NCI-H1105 (cell line): Measurements from ENCODE around the gene SLC25A12.
"Not testable (repeated sequence)": the region's sequence is repeated elsewhere in the genome, so short reads cannot be mapped to it uniquely, and the experiment has no call there.

Experiments used
- DNase-seq: peaks from one replicate; lab custom pipeline; 2025; lab: John Stamatoyannopoulos, UW

Gene SLC25A12

DNA sequence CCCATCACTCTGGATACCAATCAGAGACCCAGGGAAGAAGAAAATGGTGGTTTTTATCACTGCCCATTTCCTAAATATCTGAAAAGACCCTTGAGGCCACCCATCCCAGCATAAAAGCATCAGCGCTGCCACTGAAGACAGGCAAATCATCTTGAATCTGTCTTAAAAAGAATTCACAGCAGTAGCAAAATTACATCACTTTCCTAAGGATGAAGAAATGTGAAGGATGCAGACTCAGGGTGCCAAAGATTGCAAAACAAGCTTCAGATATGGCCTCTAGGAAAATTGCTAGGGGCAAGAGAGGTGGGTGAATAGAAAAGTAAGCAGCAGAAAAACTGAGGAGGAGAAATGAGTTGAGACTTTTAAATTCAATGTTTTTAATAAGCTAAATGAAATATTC, 70.0 kb downstream of the SLC25A12 start:
- DNase-seq, result no peak

DNA sequence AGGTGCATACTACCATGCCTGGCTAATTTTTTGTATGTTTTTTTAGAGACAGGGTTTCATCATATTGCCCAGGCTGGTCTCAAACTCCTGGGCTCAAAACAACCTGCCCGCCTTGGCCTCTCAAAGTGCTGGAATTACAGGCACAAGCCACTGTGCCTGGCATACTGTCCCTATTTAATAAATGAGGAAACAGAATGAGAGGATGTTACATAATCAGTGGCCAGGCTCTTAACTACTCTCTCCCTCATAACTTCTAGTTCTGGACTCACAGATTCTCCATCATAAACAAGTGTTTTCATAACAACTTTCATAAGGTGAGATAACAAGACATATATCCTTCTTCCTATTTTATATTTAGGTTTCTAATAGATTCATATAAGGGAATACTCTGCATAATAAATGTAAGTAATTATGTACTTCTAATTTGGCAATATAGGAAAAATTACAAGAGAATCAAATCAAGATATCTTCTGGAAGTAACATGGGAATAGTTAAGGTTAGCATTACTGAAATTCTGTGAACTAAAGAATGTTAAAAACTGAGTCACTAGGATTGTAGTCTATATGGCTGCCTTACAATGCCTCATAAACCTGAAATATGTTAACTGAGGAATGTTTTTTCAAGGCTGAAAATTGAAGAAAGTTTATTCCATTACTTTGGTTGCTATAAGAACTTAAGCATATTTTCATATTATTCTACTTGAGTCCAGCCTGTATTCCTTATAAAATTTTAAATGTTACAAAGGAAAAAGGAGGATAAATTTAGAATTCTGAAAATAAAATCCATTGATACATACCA, 71.3 kb downstream of the SLC25A12 start:
- no peak for DNase-seq

GRCh38 chr2:171819453-171819852, 74.6 kb downstream of the SLC25A12 start:
- DNase-seq, result no peak

GRCh38 chr2:171814883-171815282, 79.2 kb downstream of the SLC25A12 start:
- DNase-seq, result no peak

- DNase-seq, result no peak
These were observed 79.9 kb downstream of the SLC25A12 start for GRCh38 chr2:171814174-171814573.

DNA sequence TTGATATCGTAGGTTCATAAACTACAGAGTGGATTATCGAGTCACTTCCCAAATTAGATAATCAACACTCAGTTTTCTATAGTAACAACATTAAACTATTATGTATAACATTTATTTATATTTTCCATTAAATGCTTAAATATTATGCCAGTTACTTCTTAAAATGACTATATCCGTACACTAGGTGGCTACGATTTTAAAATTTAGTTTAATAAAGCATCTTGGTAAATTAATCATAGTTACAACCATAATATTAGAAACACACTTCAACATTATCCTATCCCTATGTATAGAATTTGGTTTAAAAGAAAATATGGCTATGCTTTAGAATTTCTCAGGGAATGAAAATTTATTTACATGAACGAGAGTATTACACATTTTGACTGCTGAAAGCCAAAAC, 80.3 kb downstream of the SLC25A12 start:
- no peak for DNase-seq

GRCh38 chr2:171813126-171813525, 80.9 kb downstream of the SLC25A12 start:
- DNase-seq, result no peak

- DNase-seq, result peak; percentile 7
These were observed 82.8 kb downstream of the SLC25A12 start for GRCh38 chr2:171811245-171811628.

DNA sequence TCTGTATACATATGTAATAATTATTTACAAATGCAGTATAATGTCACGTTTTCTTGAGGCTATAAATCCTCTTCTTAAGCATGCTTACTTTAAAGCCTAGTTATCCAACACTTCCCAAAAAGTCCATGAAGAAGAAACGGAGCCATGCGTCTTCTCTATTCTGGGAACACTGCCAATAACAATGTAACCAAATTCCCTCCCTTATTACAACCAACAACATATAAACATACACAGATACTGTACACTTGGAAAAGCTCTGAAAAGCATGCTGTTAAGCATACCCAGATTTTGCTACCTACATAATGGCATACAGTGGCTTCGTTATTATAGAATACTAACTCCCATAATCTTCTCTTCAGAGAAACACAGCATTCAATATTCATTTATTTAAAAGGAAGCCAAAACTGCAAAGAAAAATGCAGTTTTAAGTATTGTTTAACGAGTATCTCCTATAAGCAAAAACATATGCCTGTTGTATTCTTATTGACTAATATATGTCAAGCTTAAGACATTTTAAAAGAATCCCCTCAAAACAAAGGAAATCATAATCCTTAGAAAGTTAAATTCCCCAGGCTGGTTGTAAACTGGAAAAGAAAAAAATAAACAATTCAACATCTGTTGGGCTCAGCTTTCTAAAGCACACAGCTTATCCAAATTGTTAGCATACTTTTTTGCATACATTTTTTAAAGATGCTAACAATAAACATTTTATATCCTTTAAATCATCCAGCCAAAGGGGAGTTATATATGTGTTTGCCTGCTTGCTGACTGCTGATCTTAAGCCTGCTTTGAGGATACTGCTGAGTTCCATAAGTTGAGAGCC, 83.4 kb downstream of the SLC25A12 start:
- DNase-seq, result peak; percentile 76

DNA sequence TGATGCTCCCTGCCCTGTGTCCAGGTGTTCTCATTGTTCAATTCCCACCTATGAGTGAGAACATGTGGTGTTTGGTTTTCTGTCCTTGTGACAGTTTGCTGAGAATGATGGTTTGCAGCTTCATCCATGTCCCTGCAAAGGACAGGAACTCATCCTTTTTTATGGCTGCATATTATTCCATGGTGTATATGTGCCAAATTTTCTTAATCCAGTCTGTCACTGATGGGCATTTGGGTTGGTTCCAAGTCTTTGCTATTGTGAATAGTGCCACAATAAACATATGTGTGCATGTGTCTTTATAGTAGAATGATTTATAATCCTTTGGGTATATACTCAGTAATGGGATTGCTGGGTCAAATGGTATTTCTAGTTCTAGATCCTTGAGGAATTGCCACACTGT, 85.2 kb downstream of the SLC25A12 start:
- not testable (repeated sequence) for DNase-seq

GRCh38 chr2:171807831-171808393, 86.1 kb downstream of the SLC25A12 start:
- DNase-seq, result no peak

GRCh38 chr2:171807119-171807518, 86.9 kb downstream of the SLC25A12 start:
- no peak for DNase-seq

DNA sequence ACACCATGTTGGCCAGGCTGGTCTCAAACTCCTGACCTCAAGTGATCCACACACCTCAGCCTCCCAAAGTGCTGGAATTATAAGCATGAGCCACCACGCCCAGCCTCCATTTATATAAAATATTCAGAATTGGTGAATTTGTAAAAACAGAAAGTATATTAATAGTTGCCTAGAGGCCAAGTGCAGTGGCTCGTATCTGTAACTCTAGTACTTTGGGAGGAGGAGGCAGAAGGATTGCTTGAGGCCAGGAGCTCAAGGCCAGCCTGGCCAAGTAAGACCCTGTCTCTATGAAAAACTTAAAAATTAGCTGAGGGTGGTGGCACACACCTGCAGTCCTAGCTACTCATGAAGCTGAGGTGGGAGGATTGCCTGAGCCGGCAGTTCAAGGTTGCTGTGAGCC, 89.6 kb downstream of the SLC25A12 start:
- DNase-seq, result no peak

- no peak for DNase-seq
These were observed 90.3 kb downstream of the SLC25A12 start for GRCh38 chr2:171803757-171804156.

DNA sequence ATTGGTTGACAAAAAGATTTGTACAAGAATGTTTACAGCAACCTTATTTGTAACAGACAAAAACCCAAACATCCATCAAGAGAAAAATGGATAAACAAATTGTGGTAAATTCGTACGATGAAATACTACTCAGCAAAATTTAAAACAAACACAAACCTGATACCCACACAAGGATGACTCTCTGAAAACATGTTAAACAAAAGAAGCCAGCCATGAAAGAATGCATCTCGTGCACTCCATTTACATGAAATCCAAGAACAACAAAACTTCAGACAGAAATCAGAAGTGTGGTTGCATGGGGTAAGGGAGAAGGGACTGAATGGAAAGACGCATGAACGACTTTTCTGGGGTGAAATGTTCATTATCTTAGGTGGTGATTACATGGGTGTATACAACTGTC, 93.4 kb downstream of the SLC25A12 start:
- DNase-seq, result no peak

DNA sequence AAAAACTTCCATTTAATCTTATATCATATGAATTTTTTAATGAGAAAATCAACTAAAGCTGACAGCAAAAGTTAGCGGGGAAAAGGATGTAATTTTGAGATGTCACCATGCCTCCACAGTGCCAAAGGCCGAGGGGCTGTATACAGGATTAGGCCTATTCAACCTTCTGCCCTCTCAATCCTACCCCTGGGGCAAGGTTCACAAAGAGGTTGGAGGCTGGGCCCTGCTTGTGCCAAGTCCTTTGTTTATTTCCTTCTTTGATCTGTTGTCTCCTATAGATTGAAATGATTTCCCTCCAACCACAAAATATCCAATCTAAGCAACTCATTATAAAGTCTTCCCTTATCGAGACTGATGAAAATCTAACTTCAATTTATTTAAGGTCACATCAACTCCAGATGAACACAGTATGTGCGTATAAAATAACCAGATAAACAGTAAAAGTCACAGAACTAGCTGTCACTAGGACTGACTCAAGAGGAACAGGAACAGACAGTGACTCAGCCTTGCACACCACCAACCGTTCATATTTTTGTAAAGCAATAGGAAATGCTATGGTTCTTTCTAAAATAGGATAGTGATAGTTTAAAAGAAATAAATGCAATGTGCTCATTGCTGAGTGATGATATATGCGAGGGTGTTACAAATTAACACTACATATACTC, 95.8 kb downstream of the SLC25A12 start:
- no peak for DNase-seq

- DNase-seq, result no peak
These were observed 99.1 kb downstream of the SLC25A12 start for GRCh38 chr2:171794918-171795317.

- no peak for DNase-seq
These were observed 100.1 kb downstream of the SLC25A12 start for GRCh38 chr2:171793691-171794678.

GRCh38 chr2:171792886-171793580, 101.0 kb downstream of the SLC25A12 start:
- no peak for DNase-seq

DNA sequence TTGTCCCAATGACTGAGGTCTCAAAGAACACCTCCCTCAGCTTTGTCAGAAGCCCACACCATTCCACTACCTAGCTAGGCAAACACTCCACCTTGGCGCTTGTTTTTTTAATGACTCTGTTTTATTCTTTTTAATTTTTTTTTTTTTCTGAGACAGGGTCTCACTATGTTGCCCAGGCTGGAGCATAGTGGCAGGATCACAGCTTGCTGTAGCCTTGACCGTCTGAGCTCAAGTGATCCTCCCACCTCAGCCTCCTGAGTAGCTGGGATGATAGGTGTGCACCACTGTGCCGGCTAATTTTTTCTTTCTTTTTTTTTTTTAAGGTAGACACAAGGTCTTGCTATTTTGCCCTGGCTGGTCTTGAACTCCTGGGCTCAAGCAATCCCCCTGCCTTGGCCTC, 101.9 kb downstream of the SLC25A12 start:
- DNase-seq, result no peak

GRCh38 chr2:171791361-171791760, 102.7 kb downstream of the SLC25A12 start:
- no peak for DNase-seq
